ENCODE data around the gene MATK. TPM values are rescaled to one million over a fixed set of nuclear protein-coding genes. Genes with fewer than 3 reads are reported as not detected.

Gene MATK
- total RNA-seq, 1 donor = not detected

DNA sequence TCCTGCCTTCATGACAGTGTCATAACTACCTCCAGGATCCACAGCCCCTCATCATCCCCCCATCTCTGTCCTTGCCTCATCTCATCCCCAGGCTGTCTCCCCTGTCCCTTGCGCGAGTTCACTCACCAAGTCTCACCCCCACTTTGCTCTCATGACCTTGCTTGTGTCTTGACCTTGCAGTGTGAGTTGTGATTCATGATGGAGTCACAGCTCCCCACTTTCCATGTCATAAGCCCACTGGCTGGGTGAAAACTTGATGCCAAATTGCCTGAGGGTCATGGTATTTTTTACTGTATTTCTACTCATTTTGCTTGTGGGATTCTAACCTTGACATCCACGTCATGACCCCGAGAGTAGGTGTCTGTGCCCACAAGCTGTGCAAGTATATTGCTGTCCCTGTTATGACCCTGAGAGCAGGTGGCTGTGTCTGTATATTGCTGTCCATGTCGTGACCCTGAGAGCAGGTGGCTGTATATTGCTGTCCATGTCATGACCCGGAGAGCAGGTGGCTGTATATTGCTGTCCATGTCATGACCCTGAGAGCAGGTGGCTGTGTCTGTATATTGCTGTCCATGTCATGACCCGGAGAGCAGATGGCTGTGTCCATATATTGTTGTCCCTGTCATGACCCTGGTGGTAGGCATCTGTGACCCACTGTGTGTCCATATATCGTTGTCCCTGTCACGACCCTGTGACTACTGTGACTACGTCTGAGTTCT lies 48.5 kb downstream of the MATK start:
- DNase-seq (ENCODE audit: low read depth) = no peak
- H3K4me3 ChIP-seq (ENCODE audit: low read depth, low read length) = no peak overlapping the region
- TF ChIP-seq, protein P1, sequence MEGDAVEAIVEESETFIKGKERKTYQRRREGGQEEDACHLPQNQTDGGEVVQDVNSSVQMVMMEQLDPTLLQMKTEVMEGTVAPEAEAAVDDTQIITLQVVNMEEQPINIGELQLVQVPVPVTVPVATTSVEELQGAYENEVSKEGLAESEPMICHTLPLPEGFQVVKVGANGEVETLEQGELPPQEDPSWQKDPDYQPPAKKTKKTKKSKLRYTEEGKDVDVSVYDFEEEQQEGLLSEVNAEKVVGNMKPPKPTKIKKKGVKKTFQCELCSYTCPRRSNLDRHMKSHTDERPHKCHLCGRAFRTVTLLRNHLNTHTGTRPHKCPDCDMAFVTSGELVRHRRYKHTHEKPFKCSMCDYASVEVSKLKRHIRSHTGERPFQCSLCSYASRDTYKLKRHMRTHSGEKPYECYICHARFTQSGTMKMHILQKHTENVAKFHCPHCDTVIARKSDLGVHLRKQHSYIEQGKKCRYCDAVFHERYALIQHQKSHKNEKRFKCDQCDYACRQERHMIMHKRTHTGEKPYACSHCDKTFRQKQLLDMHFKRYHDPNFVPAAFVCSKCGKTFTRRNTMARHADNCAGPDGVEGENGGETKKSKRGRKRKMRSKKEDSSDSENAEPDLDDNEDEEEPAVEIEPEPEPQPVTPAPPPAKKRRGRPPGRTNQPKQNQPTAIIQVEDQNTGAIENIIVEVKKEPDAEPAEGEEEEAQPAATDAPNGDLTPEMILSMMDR (IDR thresholded peaks at IDR 0.05; ENCODE audit: insufficient read depth, low read depth, low read length) = no peak

DNA sequence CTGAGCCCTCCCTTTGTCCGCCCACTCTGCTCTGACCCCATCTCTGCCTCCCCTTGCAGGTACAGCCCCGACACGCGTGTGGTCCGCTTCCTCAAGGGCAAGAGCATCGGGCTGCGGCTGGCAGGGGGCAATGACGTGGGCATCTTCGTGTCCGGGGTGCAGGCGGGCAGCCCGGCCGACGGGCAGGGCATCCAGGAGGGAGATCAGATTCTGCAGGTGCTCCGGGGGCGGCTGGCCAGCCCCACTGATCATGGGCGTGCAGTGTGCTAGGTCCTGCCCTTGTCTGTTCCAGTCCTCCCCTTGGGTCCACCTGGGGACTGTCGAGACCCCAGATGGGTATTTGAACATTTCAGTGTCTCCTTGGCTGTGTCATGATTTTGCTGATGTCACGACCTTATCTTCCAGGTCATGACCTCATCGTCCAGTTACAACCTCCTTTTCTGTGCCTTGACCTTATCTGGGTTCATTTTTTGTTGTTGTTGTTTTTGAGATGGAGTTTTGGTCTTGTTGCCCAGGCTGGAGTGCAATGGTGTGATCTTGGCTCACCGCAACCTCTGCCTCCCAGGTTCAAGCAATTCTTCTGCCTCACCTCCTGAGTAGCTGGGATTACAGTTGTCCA lies 50.0 kb downstream of the MATK start:
- no peak overlapping the region for H3K4me3 ChIP-seq (ENCODE audit: low read depth, low read length)
- TF ChIP-seq, protein P1 (IDR thresholded peaks at IDR 0.05; ENCODE audit: insufficient read depth, low read depth, low read length) = no peak
- DNase-seq (ENCODE audit: low read depth) = no peak

DNA sequence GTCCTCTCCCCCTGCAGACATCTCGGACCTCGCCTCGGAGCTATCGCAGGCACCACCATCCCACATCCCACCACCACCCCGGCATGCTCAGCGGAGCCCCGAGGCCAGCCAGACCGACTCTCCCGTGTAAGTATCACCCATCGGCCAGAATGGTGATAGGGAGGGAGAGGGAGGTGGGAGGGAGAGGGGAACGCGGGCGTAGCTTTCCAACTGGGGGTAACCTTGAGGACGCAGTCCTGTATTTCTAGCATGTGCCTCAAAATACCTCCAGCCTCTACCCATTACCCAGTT lies 51.9 kb downstream of the MATK start:
- TF ChIP-seq, protein P1 (IDR thresholded peaks at IDR 0.05; ENCODE audit: insufficient read depth, low read depth, low read length) = no peak
- no peak for DNase-seq (ENCODE audit: low read depth)
- no peak overlapping the region for H3K4me3 ChIP-seq (ENCODE audit: low read depth, low read length)

DNA sequence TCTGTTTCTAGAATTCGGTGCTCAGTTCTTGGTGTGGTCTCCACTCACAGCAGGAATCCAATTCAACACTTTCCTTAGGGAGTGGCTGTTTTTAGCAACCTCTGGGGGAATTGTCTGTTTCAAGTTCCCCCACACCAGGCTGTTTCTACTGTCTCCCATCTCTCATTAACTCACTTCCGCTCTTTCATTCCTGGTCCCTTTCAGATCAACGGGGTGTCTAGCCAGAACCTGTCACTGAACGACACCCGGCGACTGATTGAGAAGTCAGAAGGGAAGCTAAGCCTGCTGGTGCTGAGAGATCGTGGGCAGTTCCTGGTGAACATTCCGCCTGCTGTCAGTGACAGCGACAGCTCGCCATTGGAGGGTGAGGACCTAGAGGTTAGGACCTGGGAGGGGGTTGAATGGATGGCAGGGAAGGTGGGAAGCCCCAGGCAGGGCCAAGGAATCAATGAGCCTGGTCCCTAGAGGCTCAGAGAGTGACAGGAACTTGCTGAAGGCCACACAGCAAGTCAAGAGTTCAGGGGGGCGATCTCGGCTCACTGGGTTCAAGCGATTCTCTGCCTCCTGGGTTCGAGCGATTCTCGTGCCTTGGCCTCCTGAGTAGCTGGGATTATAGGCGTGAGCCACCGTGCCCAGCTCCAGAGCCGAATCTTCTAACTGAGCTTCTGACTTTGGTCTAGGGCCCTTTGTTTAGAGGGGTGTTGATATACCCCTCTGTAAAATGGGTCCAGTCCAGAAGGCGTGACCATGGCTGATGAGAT lies 52.5 kb downstream of the MATK start:
- no peak for DNase-seq (ENCODE audit: low read depth)
- TF ChIP-seq, protein P1 (IDR thresholded peaks at IDR 0.05; ENCODE audit: insufficient read depth, low read depth, low read length) = no peak

DNA sequence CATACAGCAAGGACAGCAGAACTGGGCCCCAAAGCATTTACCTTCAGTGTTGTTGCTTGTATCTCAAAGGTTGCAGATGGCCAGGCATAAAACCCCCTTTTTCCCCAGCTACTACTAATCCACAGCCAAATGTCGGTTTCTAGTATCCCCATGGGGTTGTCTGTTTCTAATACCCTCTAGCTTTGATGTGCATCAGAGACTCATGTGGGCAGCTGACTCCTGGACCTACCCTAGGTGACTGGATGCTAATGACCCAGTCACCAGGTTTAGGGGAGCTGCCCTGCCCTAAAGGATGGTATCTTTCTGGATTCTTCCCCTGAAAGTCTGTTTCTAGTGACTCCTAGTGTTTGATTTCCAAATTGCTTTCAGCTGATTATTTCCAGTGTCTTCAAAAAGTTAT lies 54.1 kb downstream of the MATK start:
- no peak for DNase-seq (ENCODE audit: low read depth)
- H3K4me3 ChIP-seq (ENCODE audit: low read depth, low read length) = no peak overlapping the region
- TF ChIP-seq, protein P1 (IDR thresholded peaks at IDR 0.05; ENCODE audit: insufficient read depth, low read depth, low read length) = no peak

More for the DNA sequence above, 52.5 kb downstream of the MATK start:
- H3K4me3 ChIP-seq (ENCODE audit: low read depth, low read length) = no peak overlapping the region

DNA sequence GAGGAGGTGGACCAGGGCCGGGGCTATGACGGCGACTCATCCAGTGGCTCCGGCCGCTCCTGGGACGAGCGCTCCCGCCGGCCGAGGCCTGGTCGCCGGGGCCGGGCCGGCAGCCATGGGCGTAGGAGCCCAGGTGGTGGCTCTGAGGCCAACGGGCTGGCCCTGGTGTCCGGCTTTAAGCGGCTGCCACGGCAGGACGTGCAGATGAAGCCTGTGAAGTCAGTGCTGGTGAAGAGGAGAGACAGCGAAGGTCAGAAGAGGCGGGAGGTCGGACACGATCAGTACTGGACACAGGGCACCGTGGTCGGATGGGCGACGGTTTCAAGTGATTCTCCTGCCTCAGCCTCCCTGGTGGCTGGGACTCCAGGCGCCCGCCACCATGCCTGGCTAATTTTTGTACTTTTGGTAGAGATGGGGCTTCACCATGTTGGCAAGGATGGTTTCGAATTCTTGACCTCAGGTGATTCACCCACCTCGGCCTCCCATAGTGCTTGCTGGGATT lies 55.7 kb downstream of the MATK start:
- DNase-seq (ENCODE audit: low read depth) = no peak
- TF ChIP-seq, protein P1 (IDR thresholded peaks at IDR 0.05; ENCODE audit: insufficient read depth, low read depth, low read length) = no peak
- H3K4me3 ChIP-seq (ENCODE audit: low read depth, low read length) = no peak overlapping the region

Small RNA genes within 50 kb of the gene (small RNA-seq; reads per million reads assigned to genes)
- gene AC005777.1 = not detected

Other genes with a start within 250 kb of the MATK start
- not detected in 2 replicates for gene TEKTIP1, start 247.2 kb downstream of the MATK start, total RNA-seq
- gene MFSD12, start 228.8 kb downstream of the MATK start, total RNA-seq = 137 and 139 TPM in 2 replicates
- gene HMG20B, start 213.4 kb downstream of the MATK start, total RNA-seq = 72.5 and 124 TPM in 2 replicates
- gene GIPC3, start 200.9 kb downstream of the MATK start, total RNA-seq = 0.32 and 0.43 TPM in 2 replicates
- gene TBXA2R, start 179.5 kb downstream of the MATK start, total RNA-seq = 4.3 and 4.8 TPM in 2 replicates
- gene CACTIN, start 159.6 kb downstream of the MATK start, total RNA-seq = 17.7 and 24.8 TPM in 2 replicates
- gene PIP5K1C, start 85.9 kb downstream of the MATK start, total RNA-seq = 40.6 and 46.2 TPM in 2 replicates
- gene TJP3, start 78.0 kb downstream of the MATK start, total RNA-seq = not detected in 2 replicates
- 19.4 and 22.2 TPM in 2 replicates for gene APBA3, start 24.7 kb downstream of the MATK start, total RNA-seq
- gene MRPL54, start 23.7 kb downstream of the MATK start, total RNA-seq = 48.4 and 64.1 TPM in 2 replicates
- gene RAX2, start 14.2 kb downstream of the MATK start, total RNA-seq = not detected in 2 replicates
- gene ZFR2, start 82.7 kb upstream of the MATK start, total RNA-seq = not detected in 2 replicates
- gene ATCAY, start 94.3 kb upstream of the MATK start, total RNA-seq = 0.32 and 0.43 TPM in 2 replicates
- gene NMRK2, start 146.7 kb upstream of the MATK start, total RNA-seq = not detected in 2 replicates
- gene DAPK3, start 184.7 kb upstream of the MATK start, total RNA-seq = 209 and 213 TPM in 2 replicates
- gene EEF2, start 199.1 kb upstream of the MATK start, total RNA-seq = 1,931 and 1,932 TPM in 2 replicates
- gene PIAS4, start 221.4 kb upstream of the MATK start, total RNA-seq = 17.3 and 26.7 TPM in 2 replicates

All from fibroblast of villous mesenchyme (primary cell).